GM13977 (cell line): Measurements from ENCODE around the gene WAS.

ENCODE experiments used
- DNase-seq: peaks from one replicate; pipeline ENCODE4 v3.0.0; 2012; ENCODE audit warnings: low spot score
- in situ Hi-C: fragments of 300-500 bp; cut with MboI; formaldehyde crosslinking; loops from one replicate; pipeline ENCODE4 v1.12.0; 2022; ENCODE audit warnings: low sequenced_read_pairs, low pct_unique_long_range_greater_than_20kb, mixed read lengths, inconsistent platforms; ENCODE audit not compliant: unreplicated experiment
- TF ChIP-seq, protein P1 (sequence below): IDR thresholded peaks from 2 replicates; pipeline ENCODE4 v1.5.1; 2012; ENCODE audit warnings: mild to moderate bottlenecking, control low read depth; ENCODE audit not compliant: insufficient read depth; ENCODE audit errors: extremely low read depth, missing control alignments

The WAS gene

DNA sequence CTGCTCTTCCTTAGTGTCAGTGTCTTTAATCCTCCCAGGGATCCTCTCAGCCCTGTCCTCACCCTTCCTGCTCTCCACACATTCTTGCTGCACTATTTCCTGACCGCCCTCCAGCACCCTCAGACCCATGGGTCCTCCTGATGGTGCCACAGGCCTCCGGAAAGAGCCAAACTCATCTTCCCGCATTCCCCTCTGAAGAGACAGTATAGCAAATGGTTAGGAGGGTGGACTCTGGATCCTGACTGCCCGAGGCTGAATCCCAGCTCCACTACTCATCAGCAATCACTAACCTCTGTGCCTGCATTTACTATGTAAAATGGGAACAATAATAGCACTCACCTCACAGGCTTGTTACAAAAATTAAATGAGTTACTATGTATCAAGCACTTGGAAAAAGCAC is 19.1 kb downstream of the WAS start:
- in situ Hi-C loops = no loop called here
- DNase-seq = no peak
- TF ChIP-seq, protein P1, sequence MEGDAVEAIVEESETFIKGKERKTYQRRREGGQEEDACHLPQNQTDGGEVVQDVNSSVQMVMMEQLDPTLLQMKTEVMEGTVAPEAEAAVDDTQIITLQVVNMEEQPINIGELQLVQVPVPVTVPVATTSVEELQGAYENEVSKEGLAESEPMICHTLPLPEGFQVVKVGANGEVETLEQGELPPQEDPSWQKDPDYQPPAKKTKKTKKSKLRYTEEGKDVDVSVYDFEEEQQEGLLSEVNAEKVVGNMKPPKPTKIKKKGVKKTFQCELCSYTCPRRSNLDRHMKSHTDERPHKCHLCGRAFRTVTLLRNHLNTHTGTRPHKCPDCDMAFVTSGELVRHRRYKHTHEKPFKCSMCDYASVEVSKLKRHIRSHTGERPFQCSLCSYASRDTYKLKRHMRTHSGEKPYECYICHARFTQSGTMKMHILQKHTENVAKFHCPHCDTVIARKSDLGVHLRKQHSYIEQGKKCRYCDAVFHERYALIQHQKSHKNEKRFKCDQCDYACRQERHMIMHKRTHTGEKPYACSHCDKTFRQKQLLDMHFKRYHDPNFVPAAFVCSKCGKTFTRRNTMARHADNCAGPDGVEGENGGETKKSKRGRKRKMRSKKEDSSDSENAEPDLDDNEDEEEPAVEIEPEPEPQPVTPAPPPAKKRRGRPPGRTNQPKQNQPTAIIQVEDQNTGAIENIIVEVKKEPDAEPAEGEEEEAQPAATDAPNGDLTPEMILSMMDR = no peak

DNA sequence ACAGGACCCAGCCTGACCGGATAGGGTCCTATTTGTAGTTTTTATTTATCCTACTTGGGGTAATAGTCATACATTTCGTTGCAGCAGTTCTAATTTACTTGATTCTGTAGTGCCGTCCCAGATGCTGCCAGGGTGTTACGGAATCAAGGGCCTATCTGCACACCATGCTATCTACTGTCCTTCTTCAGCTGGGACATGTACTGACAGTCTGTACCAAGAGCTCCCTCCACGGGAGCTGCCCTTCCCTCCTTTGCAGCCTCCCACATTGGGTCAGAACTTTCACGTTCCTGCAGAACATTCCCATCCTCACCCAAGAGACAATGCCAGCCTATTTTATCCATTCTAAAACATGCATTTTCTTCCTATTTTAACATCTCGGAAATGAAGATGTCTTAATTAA is 19.6 kb downstream of the WAS start:
- no peak for DNase-seq
- TF ChIP-seq, protein P1 = no peak
- in situ Hi-C loops = no loop called here

DNA sequence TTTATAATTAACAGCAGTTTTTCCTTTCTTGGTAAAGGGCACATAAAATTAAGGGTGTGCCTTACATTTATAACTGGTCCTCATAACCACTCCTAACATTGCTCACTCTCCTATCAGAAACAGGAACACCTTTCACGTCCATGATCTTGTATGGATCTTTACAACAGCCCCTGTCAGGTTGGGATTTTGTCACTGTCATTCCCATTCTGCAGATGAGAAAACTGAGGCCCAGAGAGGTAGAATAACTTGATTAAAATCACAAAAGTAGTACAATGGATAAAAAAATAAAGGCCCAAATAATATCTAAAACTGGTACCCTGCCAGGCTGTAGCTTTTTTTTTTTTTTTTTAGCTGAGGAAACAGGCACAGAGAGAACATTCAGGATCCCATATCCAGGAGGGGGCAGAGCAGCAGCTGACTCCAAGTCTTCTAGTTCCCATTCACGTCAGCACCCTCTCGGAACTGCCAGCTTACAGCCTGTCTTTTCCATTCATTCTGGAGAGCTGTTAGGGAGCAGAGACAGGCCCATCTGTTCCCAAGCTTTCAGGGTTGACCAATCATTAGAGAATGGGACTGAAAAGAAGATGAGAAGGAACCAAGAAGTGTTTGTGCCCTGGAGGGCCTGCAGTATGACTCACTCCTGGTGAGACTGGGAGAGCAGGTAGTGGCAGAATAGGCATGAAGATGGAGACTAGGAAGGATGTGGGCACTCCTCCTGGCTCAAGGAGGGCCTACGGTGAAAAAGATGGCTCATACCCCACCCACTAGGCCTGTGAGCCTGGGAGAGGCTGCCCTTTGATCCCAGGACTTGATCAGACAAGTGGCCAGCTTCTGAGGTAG is 20.3 kb downstream of the WAS start:
- DNase-seq = no peak

DNA sequence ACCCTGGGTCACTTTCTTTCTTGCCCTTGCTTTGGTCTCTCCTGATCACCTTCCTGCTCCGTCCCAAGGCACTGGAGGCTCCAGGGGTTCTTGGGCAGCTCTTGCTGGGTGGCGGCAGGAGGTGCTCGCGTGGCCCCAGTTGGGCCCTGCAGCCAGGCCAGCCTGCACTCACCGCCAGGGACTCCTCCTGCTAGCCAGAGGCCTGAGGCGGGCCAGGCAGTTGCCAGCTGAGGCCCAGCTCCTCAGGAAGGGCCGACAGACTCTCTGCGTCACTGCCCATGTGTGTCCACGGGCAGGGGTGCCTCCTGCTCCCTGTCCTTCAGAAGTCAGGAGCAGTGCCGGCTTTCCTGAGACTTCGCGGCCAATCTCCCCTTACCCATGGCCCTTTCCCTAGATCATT is 22.3 kb downstream of the WAS start:
- no peak for DNase-seq

More for the DNA sequence above, 20.3 kb downstream of the WAS start:
- in situ Hi-C loops = no loop called here
- TF ChIP-seq, protein P1 = no peak

DNA sequence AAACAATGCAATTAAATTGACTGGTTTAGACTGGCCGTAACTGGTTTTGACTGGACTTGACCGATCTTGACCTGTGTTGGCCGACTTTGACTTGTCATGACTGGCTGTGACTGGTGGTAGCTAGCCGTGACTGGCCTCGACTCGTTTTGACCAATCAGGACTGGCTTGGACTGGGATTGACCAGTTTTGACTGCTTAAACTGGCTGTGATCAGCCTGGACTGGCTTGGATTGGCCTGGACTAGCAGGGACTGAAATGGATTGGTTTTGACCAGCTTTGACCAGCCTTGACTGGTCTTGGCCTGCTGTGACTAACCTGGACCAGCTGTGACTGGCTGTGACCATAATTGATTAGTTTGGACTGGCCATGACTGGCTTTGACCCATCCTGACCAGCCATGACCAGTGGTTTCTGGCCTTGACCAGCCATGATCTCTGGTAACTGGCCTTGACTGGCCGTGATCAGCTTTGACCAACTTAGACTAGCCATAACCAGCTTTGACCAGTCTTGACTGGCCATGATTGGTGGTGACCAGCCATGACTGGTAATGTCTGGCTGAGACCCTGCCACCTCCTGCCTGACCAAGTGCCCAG is 26.0 kb downstream of the WAS start:
- in situ Hi-C loops = no loop called here
- no peak for DNase-seq
- TF ChIP-seq, protein P1 = no peak

More for the DNA sequence above, 22.3 kb downstream of the WAS start:
- TF ChIP-seq, protein P1 = no peak
- in situ Hi-C loops = no loop called here

DNA sequence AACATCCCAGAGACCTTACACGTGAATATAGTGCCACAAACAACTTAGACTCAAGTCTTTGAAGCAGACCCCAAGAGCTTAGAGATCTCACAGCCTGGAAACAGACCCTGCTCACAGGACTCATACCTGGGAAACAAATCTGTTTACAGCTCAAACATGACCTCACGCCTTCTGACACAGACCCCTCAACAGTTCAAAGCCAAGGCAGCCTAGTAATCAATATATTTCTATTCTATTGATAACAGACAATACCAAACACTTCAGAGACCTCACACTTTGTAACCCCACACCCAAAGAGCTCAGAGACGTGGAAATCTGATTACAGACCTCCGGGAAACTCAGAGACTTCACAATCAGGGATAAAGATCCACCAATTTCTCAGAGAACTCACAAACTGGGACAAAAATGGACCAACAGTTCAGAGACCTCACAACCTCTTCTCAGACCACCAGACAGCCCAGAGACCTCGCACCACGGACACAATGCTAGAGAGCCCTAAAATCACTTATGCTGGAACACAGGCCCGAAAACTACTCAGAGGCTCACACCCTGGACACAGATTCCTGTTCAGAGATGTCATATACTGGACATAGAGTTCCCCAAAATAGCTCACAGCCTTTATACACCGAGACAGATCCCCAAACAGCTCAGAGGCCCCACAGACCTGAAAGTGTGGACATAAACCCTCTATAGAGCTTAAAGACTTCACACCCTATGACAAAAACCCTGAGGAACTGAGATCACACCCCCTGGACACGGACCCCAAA is 27.7 kb downstream of the WAS start:
- TF ChIP-seq, protein P1 = no peak
- no peak for DNase-seq
- in situ Hi-C loops = no loop called here
